Choroid plexus epithelial cell (primary cell): ENCODE data around the gene HIP1R.
"Not testable (repeated sequence)": the region's sequence is repeated elsewhere in the genome, so short reads cannot be mapped to it uniquely, and the experiment has no call there.

ENCODE experiments used
- DNase-seq: peaks from one replicate; pipeline ENCODE4 v3.0.0-alpha.2; 2010; ENCODE audit warnings: low read depth
- H3K4me3 ChIP-seq: 2 replicates; pipeline ENCODE4 v1.5.1; 2011; ENCODE audit warnings: low read depth, mild to moderate bottlenecking, control low read depth, low read length, moderate library complexity
- CTCF ChIP-seq: conservative IDR thresholded peaks from 2 replicates; pipeline ENCODE4 v1.5.1; 2011; ENCODE audit warnings: low read depth, mild to moderate bottlenecking, control low read depth, inconsistent platforms, low read length, moderate library complexity

HIP1R gene

GRCh38 chr12:122895320-122895703, 60.1 kb downstream of the HIP1R start:
- H3K4me3 ChIP-seq: peak overlapping the region; percentile 87
- no peak for TF ChIP-seq CTCF
- DNase-seq: no peak

- H3K4me3 ChIP-seq: peak within 1 kb of the TSS; percentile 87
- no peak for TF ChIP-seq CTCF
- peak; percentile 82 for DNase-seq
Observed at GRCh38 chr12:122895704-122896636, 60.7 kb downstream of the HIP1R start, which contains the start of gene VPS37B. VPS37B (minus strand) TSS chr12:122896124; CDS start chr12:122896062, 62 bp downstream.

GRCh38 chr12:122896662-122897061, 61.4 kb downstream of the HIP1R start:
- TF ChIP-seq CTCF: no peak
- no peak for DNase-seq
- H3K4me3 ChIP-seq: no peak overlapping the region

GRCh38 chr12:122899887-122900286, 64.6 kb downstream of the HIP1R start:
- TF ChIP-seq CTCF: no peak
- H3K4me3 ChIP-seq: no peak overlapping the region
- no peak for DNase-seq

- DNase-seq: no peak
- no peak overlapping the region for H3K4me3 ChIP-seq
- TF ChIP-seq CTCF: no peak
Observed at GRCh38 chr12:122902854-122903692, 67.8 kb downstream of the HIP1R start.

- DNase-seq: no peak
- no peak overlapping the region for H3K4me3 ChIP-seq
- TF ChIP-seq CTCF: no peak
Observed at GRCh38 chr12:122903693-122904034, 68.4 kb downstream of the HIP1R start.

- not testable (repeated sequence) for DNase-seq
Observed at GRCh38 chr12:122905258-122905657, 70.0 kb downstream of the HIP1R start.

More at GRCh38 chr12:122905258-122905657, 70.0 kb downstream of the HIP1R start:
- not testable (repeated sequence) for H3K4me3 ChIP-seq
